NCI-H1048 (cell line): ENCODE measurements around the gene PTPRU.

ENCODE experiments used
- DNase-seq: peaks from one replicate; lab custom pipeline; 2025; lab: John Stamatoyannopoulos, UW

PTPRU gene

DNA sequence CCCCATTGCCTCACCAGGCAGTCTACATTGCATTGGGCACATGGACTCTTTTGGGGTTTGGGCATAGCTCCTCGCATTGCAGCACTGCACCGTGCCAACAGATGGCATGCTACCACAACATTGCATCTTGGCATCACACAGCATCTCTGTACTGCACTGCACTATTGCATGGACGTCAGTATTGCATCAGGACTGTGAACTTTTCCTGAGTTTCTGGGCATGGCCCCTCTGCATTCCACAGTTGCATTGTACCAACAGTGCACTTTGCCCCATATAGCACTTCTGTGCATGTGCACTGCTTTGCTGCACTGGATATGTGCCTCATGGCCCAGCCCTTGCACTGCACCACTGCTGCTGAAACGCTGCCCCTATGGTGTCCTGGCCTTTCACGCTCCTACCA, 9.6 kb downstream of the PTPRU start:
- DNase-seq: no peak

GRCh38 chr1:29247044-29247443, 10.7 kb downstream of the PTPRU start:
- no peak for DNase-seq

GRCh38 chr1:29247571-29248273, 11.4 kb downstream of the PTPRU start:
- DNase-seq: no peak

- DNase-seq: no peak
These were observed 12.1 kb downstream of the PTPRU start for GRCh38 chr1:29248409-29248808.

GRCh38 chr1:29249170-29249691, 12.9 kb downstream of the PTPRU start:
- peak; percentile 60 for DNase-seq

GRCh38 chr1:29249951-29250581, 13.7 kb downstream of the PTPRU start:
- no peak for DNase-seq

GRCh38 chr1:29251164-29252124, 15.1 kb downstream of the PTPRU start:
- no peak for DNase-seq

- no peak for DNase-seq
These were observed 16.9 kb downstream of the PTPRU start for GRCh38 chr1:29253180-29253579.

DNA sequence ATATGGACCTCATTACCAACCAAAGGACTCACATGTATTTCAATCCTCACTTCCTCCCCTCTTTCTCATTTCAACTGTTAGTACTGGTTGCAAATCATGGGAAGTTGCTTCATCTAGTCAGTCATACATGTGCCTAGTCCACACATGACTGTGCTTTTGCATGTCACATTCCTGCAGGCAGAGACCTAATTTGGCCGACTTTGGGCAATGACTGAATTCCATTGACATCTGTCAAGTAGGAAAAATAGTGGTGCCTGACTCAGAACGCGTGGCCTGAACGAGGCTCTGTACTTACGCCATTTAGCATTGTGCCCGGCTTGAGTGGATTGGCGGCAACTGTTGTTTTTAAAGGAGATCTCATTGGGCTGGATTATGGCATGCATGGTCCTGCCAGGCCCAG, 18.0 kb downstream of the PTPRU start:
- no peak for DNase-seq

DNA sequence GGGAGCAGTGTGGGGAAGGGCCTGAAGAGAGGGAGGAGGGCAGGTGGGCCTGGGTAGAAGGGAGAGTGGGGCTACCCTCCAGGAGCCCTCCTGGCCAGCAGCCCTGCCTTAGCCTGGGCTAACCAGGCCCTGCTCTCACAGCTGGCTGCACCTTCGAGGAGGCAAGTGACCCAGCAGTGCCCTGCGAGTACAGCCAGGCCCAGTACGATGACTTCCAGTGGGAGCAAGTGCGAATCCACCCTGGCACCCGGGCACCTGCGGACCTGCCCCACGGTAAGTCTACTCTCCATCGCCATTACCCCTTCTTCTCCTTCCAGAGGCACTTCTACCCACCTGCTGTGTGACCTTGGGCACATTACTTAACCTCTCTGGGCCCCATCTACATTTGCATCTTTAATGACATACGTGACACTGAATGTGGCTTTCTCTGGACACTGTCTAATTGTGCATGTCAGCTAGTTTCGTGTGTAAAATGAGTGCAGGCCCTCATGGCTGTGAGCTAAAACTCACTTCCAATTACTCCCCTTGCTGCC, 18.9 kb downstream of the PTPRU start:
- DNase-seq: no peak

DNA sequence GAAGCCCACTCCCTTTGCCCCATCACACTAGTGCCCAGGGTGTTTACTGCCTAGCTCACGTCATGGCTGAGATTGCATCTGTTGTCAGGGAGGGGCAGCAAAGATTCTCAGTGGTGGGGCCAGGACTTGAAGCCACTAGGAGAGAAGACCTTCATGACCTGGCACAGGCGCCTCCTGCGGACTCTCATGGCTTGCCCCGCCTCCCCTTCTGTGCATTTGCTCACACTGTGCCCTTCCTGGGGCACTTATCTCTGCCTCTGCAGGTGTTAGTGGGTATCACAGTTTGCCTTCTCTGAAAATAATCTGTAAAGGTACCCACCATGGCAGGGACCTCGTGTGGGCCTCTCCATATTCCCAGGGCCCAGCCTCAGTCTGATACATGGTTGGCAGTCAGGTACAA, 20.1 kb downstream of the PTPRU start:
- DNase-seq: no peak

DNA sequence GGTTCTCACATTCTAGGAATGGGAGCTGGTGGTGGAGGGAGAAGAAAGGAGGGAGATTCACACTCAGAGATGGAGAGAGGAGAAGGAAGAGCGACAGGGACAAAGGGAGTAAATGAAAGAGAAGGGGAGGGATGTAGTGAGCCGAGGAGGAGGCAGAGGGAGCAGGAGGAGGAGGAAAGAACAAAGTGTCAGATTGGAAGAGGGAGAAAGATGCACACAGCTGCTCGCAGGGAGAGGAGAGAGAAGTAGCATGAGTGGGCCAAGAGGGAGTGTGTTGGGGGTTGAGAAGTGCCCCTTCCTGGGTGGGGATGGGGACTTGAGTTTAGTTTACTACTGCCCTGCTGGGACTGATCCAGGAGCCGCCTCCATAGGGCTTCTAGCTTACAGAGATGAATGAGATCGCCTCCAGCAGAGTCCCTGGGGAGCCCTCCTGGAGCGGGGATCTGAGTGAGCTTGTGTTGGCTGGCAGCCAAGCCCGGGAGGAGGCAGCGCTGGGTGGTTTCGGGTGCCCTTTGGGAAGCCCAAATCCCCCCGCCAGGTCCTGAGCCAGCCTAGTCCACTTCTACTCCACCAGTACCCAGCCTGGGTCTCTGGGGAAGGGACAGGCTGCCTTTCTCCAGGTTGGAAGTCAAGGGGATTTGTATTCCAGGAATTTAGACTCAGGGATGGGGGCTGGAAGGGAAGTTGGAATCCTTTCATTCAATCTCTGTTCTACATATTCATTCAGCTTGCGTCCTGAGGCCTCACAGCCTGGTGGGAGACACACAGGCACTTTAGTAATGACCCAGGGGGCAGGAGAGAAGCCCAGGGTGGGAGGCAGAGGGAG, 20.9 kb downstream of the PTPRU start:
- DNase-seq: no peak

DNA sequence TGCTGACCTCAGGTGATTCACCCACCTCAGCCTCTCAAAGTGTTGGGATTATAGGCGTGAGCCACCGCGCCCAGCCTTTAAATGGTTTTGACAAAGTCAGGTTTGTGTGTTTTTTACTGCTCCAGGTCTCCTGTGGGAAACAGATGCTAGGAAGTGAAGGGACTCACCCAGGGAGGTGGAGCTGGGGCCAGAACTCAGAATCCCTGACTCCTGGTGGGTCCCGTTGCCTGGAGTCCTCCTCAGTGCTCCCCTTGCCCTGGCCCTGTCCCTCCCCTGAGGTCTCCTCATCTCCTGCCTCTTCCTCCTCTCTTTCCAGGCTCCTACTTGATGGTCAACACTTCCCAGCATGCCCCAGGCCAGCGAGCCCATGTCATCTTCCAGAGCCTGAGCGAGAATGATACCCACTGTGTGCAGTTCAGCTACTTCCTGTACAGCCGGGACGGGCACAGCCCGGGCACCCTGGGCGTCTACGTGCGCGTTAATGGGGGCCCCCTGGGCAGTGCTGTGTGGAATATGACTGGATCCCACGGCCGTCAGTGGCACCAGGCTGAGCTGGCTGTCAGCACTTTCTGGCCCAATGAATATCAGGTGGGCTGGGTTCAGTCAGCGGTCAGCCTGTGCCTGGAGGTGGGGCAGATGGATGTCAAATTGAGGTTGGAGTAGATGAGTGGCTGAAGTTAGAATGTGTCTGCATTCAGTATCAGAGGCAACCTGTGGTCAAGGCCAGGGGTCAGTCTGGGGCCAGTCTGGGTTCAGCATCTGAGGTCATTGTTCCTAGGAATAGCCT, 22.1 kb downstream of the PTPRU start:
- no peak for DNase-seq

GRCh38 chr1:29258976-29259801, 22.9 kb downstream of the PTPRU start:
- no peak for DNase-seq

DNA sequence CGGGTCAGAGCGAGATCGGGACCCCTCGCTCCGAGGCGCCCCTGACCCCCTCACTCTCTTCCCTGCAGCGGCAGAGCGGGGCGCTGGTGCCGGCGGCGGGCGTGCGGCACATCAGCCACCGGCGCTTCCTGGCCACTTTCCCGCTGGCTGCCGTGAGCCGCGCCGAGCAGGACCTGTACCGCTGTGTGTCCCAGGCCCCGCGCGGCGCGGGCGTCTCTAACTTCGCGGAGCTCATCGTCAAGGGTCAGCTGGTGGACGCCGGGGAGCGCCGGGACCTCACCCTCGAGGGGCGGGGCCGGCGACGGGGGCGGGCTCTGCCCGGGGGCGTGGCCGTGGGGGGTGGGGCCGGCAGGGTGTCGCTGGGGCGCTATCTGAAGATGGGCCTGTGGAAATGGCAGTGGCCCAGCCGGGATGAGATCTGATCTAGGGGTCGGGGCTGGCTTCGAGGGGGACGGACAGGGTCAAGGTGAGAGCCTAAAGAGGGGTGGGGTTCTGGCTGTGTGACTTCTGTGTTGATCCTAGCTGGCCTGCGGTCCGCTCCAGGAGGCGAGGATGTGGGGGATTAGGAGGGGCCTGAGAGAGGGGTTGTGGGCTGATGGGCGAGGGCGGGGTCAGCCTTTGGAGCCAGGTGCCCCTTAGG, 23.6 kb downstream of the PTPRU start:
- DNase-seq: no peak

DNA sequence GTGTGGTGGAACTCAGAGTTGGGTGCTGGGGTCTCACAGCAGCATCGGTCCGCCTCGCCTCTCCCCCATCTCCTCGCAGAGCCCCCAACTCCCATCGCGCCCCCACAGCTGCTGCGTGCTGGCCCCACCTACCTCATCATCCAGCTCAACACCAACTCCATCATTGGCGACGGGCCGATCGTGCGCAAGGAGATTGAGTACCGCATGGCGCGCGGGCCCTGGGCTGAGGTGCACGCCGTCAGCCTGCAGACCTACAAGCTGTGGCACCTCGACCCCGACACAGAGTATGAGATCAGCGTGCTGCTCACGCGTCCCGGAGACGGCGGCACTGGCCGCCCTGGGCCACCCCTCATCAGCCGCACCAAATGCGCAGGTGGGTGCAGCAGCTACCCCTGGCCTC, 24.2 kb downstream of the PTPRU start:
- no peak for DNase-seq

GRCh38 chr1:29264773-29265389, 28.6 kb downstream of the PTPRU start:
- no peak for DNase-seq

DNA sequence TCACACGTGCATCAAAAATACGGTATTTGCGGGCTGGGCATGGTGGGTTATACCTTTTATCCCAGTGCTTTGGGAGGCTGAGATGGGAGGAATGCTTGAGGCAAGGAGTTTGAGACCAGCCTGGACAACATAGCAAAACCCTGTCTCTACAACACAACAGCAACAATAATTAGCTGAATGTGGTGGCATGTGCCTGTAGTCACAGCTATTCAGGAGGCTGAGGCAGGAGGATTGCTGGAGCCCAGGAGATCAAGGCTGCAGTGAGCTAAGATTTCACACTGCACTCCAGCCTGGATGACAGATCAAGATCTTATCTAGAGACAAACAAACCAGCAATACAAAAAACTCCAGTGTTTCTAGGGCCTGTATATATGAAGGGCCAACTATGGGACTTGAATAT, 30.6 kb downstream of the PTPRU start:
- no peak for DNase-seq
